DMS114 treated with DMSO at 0.1 percent for 48 hours (cell line): Measurements from ENCODE around the gene NT5DC3.

Experiments
- DNase-seq: peaks from one replicate; lab custom pipeline; 2025; ENCODE audit not compliant: unreplicated experiment; lab: John Stamatoyannopoulos, UW

NT5DC3 gene

GRCh38 chr12:103756443-103756842, 84.6 kb downstream of the NT5DC3 start:
- DNase-seq = no peak

- DNase-seq = no peak
These were observed 85.6 kb downstream of the NT5DC3 start for GRCh38 chr12:103755425-103755824.

DNA sequence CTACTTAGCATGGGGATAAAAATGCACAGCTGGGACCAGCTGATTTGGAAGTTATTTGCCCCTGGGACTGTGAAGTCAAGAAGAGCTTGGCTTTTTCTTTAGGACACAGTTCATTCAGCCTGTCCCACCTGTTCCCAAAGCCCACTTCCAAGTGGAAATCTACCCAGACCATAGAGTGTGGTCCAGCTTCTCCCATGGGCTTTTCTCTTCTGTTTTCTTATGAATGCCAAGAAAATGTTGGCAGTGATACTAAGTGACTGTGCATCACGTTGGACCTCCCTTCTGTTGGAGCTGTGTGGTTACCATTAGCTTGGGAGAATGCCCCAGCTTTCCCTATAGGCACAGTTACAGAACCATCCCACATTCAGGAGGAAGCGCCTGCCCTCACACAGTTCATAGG, 89.4 kb downstream of the NT5DC3 start:
- no peak for DNase-seq

DNA sequence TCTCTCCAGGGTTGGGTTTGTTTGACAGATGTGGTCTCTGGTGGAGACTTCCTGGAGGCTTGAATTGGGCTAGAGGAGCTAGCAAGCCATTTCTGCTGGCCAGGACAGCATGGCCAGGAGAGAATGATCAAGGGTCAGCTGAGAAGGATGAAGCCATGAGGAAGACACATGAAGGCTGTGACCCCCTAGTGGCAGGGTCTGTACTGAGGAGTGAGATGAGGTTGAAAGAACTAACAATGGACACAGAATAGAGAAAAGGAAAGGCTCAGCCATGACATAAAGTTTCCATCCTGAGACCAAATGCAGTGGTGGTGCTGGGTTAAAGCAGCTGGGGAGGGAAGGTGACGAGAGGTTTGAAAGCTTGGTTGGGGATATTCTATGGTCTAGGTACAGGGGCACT, 89.9 kb downstream of the NT5DC3 start:
- no peak for DNase-seq

DNA sequence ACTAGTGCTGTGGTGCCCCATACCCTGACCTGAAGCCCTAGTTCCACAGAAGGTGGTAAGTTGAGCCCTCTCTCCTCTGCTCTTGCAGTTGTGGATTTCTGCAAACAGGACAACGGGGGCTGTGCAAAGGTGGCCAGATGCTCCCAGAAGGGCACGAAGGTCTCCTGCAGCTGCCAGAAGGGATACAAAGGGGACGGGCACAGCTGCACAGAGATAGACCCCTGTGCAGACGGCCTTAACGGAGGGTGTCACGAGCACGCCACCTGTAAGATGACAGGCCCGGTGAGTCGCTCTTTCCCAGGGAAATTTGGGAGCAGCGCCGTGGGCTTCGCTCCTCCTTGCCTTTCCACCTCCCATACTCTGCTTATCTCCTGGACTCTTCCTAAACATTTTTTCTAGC, 92.2 kb downstream of the NT5DC3 start:
- DNase-seq = no peak

DNA sequence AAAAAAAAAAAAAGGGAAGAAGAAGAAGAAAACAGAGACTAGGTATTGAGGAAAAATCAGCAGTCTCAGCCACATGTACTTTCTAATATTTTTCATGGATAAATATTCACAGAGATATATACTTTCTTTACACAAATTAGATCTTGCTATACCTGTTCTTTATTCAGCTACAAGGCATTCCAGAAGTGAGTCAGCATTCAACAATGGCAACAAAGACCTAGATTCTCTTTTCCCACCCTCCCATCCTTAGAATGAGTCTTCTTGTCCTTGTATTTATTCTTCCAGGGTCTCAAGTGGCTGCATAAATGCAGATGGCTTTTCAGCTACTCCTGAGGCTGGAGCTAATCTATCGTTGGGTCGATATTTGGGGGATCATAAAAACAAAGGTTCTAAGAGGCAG, 93.0 kb downstream of the NT5DC3 start:
- DNase-seq = no peak

GRCh38 chr12:103745962-103746361, 95.1 kb downstream of the NT5DC3 start:
- no peak for DNase-seq

GRCh38 chr12:103743788-103744187, 97.2 kb downstream of the NT5DC3 start:
- DNase-seq = no peak

GRCh38 chr12:103742349-103742932, 98.6 kb downstream of the NT5DC3 start:
- no peak for DNase-seq

DNA sequence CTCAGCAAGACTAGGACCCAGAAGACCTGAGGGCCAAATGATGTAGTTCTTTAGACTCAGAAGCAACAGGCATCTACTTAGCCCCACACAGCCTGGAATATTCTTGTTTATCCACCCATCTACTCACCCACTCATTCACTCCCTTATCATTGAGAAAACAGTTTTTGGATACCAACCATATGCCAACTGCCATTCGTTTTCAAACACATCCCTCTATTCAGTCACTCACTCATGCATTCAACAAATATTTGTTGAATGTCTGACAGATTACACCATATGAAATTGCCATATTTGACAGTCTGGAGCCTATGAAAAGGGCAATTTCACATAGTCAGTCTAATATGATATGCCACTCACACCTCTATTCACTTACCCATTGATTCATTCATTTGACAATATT, 103.2 kb downstream of the NT5DC3 start:
- DNase-seq = no peak

DNA sequence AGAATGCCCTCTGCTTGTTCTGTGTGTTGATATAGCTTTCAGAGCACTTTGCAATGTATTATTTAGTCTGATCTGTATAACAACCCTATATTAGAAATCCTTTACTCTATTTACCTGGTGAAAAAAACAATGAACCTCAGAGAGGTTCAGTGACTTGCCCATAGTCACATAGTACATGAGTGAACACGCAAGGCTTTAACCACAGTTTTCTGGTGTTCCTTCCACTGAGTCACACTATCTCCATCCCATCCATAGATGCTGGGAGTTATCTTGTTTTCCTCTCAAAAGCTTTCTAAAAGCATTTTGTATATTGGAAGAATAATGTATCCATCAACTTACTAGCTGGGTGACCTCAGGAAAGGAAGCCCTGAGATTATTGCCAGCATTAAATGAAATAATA, 104.5 kb downstream of the NT5DC3 start:
- DNase-seq = no peak

GRCh38 chr12:103735291-103735690, 105.7 kb downstream of the NT5DC3 start:
- DNase-seq = no peak

DNA sequence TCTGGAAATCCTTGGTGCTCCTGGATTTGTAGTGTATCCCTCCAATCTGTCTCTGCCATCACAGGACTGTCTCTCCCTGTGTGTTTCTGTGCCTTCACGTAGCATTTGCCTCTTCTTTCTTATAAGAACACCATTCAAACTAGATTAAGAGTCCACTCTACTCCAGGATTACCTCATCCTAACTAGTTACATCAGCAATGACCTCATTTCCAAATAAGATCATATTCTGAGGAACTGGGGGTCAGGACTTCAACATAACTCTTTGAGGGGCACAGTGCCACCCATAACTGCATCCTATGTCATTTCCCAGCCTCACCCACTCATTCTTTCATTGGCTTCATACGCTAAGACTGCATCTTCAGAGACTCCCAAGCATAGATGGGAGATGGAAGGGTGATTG, 106.2 kb downstream of the NT5DC3 start:
- DNase-seq = no peak

DNA sequence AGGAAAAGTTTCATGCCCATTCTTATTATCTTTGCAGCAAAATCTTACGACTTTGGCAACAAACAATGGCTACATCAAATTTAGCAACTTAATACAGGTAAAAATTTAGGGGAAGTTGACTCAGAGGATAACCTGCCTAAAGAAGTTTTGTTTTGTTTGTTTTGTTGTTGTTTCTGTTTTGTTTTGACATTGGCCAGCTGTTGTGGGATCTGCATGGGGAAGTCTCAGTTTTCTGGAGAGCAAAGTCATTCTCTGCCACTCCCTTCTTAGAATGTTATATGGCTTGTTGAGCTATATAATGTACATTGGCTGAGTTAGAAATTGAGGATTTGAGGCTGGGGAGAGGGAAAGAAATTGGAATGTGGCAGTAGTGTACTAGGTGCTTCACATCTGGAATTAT, 109.5 kb downstream of the NT5DC3 start:
- no peak for DNase-seq

- no peak for DNase-seq
These were observed 111.5 kb downstream of the NT5DC3 start for GRCh38 chr12:103729499-103729898.

DNA sequence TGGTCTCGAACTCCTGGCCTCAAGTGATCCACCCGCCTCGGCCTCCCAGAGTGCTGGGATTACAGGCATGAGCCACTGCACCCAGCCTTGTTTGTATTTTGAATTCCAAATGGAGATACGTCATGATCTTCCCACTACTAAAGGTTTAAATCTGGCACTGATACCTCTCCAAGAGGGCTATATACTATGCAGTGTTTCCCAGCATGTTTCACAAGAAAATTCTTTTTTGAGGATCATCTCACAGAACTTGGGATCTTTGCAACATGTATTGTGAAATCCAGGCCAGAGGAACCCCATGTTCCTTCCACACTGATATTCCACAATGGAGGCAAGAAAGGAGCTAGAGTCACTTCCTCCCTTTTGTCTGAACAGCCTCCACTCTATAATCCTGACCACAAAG, 112.7 kb downstream of the NT5DC3 start:
- DNase-seq = no peak

GRCh38 chr12:103727638-103728037, 113.4 kb downstream of the NT5DC3 start:
- no peak for DNase-seq

DNA sequence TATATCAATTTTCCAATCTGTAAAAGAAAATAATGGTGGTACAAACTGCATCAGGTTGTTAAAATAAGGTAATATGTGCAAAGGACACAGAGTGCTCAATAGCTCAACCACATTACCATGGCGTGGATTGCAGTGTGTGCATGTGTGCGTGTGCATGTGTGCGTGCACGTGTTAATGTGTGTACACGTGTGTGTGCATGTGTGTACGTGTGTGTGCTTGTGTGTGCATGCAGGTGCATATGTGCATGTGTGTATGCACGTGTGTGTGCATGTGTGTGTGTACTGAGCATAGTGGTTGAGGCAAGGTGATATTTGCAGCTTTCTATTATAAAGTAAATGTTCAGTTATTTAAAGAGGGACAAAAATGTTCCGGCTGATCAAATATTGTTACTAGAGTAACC, 115.6 kb downstream of the NT5DC3 start:
- DNase-seq = no peak
